Dermis lymphatic vessel endothelial cell (primary cell): ENCODE results near the gene SYDE1. TPM values are rescaled to one million over a fixed set of nuclear protein-coding genes. Genes with fewer than 3 reads are reported as not detected.

ENCODE experiments used
- total RNA-seq: library from RNA; depleted of rRNA; stranded (reverse); fragments of >200 nt; gene quantifications from 2 replicates; pipeline ENCODE4 v1.2.1, GENCODE V29; 2014

SYDE1 gene
- 10.9 and 15.5 TPM in 2 replicates for total RNA-seq

GRCh38 chr19:15107061-15108010 lies at the start of gene SYDE1:
Gene SYDE1 (plus strand): TSS chr19:15107401. CDS start chr19:15107434, 33 bp downstream.

GRCh38 chr19:15081911-15082310 lies 25.3 kb upstream of the SYDE1 start, which contains the start of gene OR1I1:
Gene OR1I1 (plus strand): TSS chr19:15082211. CDS start chr19:15087066, 4,855 bp downstream.

Other genes with a start within 250 kb of the SYDE1 start
- not detected in 2 replicates for gene OR7A17, start 221.3 kb upstream of the SYDE1 start, total RNA-seq
- not detected in 2 replicates for gene OR7C2, start 165.9 kb upstream of the SYDE1 start, total RNA-seq
- not detected in 2 replicates for gene SLC1A6, start 127.5 kb upstream of the SYDE1 start, total RNA-seq
- gene CASP14, start 57.9 kb upstream of the SYDE1 start, total RNA-seq, result not detected in 2 replicates
- gene OR1I1, start 25.2 kb upstream of the SYDE1 start, total RNA-seq, result not detected in 2 replicates
- 0.52 and 5.2 TPM in 2 replicates for gene NOTCH3, start 93.6 kb downstream of the SYDE1 start, total RNA-seq
- gene EPHX3, start 125.0 kb downstream of the SYDE1 start, total RNA-seq, result 0.09 and 0.11 TPM in 2 replicates
- 9.2 and 9.8 TPM in 2 replicates for gene BRD4, start 225.1 kb downstream of the SYDE1 start, total RNA-seq